PC-3 (cell line): ENCODE results near the gene STAC2. TPM values are rescaled to one million over a fixed set of nuclear protein-coding genes. Genes with fewer than 3 reads are reported as not detected.

Experiments
- ATAC-seq: fragments of 200-7000 bp; cut with Tn5 transposase; 2 replicates; pipeline ENCODE4 v1.9.1; 2020; ENCODE audit warnings: mild to moderate bottlenecking, moderate library complexity
- BruUV-seq: library from RNA; stranded (reverse); fragments of 400-500 nt; replicated peaks from 2 replicates; lab custom pipeline; 2021; lab: Mats Ljungman, UMichigan
- CTCF ChIA-PET: fragments of 300-600 bp; sonication (Branson Sonifier 250); formaldehyde crosslinking; loops from one replicate; lab custom pipeline; 2022; ENCODE audit warnings: antibody characterized with exemption; lab: Charles Lee
- POLR2A ChIA-PET: fragments of 300-600 bp; sonication (Branson Sonifier 250); formaldehyde crosslinking; loops from one replicate; lab custom pipeline; 2022; ENCODE audit warnings: antibody characterized with exemption; ENCODE audit not compliant: unreplicated experiment; lab: Charles Lee
- DNase-seq: peaks from one replicate; pipeline ENCODE4 v3.0.0-alpha.2; 2015
- H2AFZ ChIP-seq: fragments of 300-600 bp; sonication (generic); 2 replicates; pipeline ENCODE4 v1.6.0; 2016; ENCODE audit warnings: antibody characterized with exemption, low read length
- H3F3A ChIP-seq: fragments of 300-600 bp; sonication (generic); one replicate; pipeline ENCODE4 v1.6.0; 2017; ENCODE audit warnings: antibody characterized with exemption, low read length, control low read depth, mild to moderate bottlenecking; ENCODE audit not compliant: unreplicated experiment
- H3K27ac ChIP-seq: fragments of 300-600 bp; sonication (generic); 2 replicates; pipeline ENCODE4 v1.5.1; 2016; ENCODE audit warnings: mild to moderate bottlenecking, low read length
- H3K27me3 ChIP-seq: fragments of 300-600 bp; sonication (generic); 2 replicates; pipeline ENCODE4 v1.6.1; 2016; ENCODE audit warnings: low read length, mixed read lengths
- H3K36me3 ChIP-seq: fragments of 300-600 bp; sonication (generic); 2 replicates; pipeline ENCODE4 v1.6.1; 2016; ENCODE audit warnings: low read depth, mixed run types, low read length, mixed read lengths
- H3K4me1 ChIP-seq: fragments of 300-600 bp; sonication (generic); 2 replicates; pipeline ENCODE4 v1.5.1; 2016; ENCODE audit warnings: low read length; ENCODE audit not compliant: insufficient read depth
- H3K4me2 ChIP-seq: fragments of 300-600 bp; sonication (generic); 2 replicates; pipeline ENCODE4 v1.6.0; 2016; ENCODE audit warnings: low read length
- H3K4me3 ChIP-seq: fragments of 300-600 bp; sonication (generic); 2 replicates; pipeline ENCODE4 v1.5.1; 2016; ENCODE audit warnings: mild to moderate bottlenecking, low read length, mixed read lengths
- H3K79me2 ChIP-seq: fragments of 300-600 bp; sonication (generic); 2 replicates; pipeline ENCODE4 v1.6.1; 2017; ENCODE audit warnings: low read length, mixed read lengths
- H3K9ac ChIP-seq: fragments of 300-600 bp; sonication (generic); 2 replicates; pipeline ENCODE4 v1.6.0; 2016; ENCODE audit warnings: mild to moderate bottlenecking, low read length
- H3K9me2 ChIP-seq: fragments of 300-600 bp; sonication (generic); replicated peaks from 2 replicates; pipeline ENCODE4 v1.6.1; 2016; ENCODE audit warnings: mixed run types, low read length, mixed read lengths
- H3K9me3 ChIP-seq: fragments of 300-600 bp; sonication (generic); 2 replicates; pipeline ENCODE4 v1.6.1; 2016; ENCODE audit warnings: low read length, mixed read lengths
- H4K20me1 ChIP-seq: fragments of 300-600 bp; sonication (generic); 2 replicates; pipeline ENCODE4 v1.6.1; 2016; ENCODE audit warnings: low read length, mixed read lengths
- CTCF ChIP-seq: fragments of 300-600 bp; sonication (generic); conservative IDR thresholded peaks from 2 replicates; pipeline ENCODE4 v1.5.1; 2017; ENCODE audit warnings: antibody characterized with exemption, low read depth, mild to moderate bottlenecking, low read length
- EZH2 ChIP-seq: fragments of 300-600 bp; sonication (generic); IDR thresholded peaks from one replicate; pipeline ENCODE4 v1.6.1; 2017; ENCODE audit warnings: antibody characterized with exemption, mild to moderate bottlenecking, low read length; ENCODE audit not compliant: unreplicated experiment
- EZH2phosphoT487 ChIP-seq: fragments of 300-600 bp; sonication (generic); IDR thresholded peaks from 2 replicates; pipeline ENCODE4 v1.6.1; 2018; ENCODE audit warnings: mild to moderate bottlenecking, antibody characterized with exemption, low read length, borderline replicate concordance
- intact Hi-C: fragments of 100-400 bp; cut with micrococcal nuclease; formaldehyde crosslinking; loops from 2 replicates; pipeline ENCODE4 v1.9.0; 2023
- total RNA-seq: library from RNA; depleted of rRNA; stranded (reverse); fragments of >200 nt; gene quantifications from 2 replicates; pipeline ENCODE4 v1.2.3, GENCODE V29; 2014

STAC2 gene
- total RNA-seq, 1 experiment from 2014 or later = not detected

- no peaks in the 10 kb centered on the region for H3K9me3 ChIP-seq
- H3F3A ChIP-seq = no peaks in the 10 kb centered on the region
- H3K4me1 ChIP-seq = peaks cover 2% of the 10 kb centered on the region; the same call in 1 of the 2 replicates
- no peak overlapping the region for H2AFZ ChIP-seq
- ChIA-PET CTCF (interaction anchor here (0.6 kb wide), 1 partner anchor 19 kb away, joined by 5 read pairs; no protein-coding TSS in a partner anchor), POLR2A (no interaction called here)
- no peak overlapping the region for H3K9ac ChIP-seq
- no peaks in the 10 kb centered on the region for H4K20me1 ChIP-seq
- no peak for TF ChIP-seq EZH2phosphoT487
- TF ChIP-seq CTCF = no peak
- TF ChIP-seq EZH2 = no peak
- H3K36me3 ChIP-seq = 0 out of 2 replicates have a peak, but pooled peaks cover 3% of the 10 kb centered on the region
- no peaks in the 10 kb centered on the region for H3K79me2 ChIP-seq
- no peak overlapping the region for H3K4me2 ChIP-seq
- intact Hi-C loops = no loop called here
- BruUV-seq = no TSS peak
- H3K27ac ChIP-seq = no peak overlapping the region
- no peak overlapping the region for H3K4me3 ChIP-seq
- no peak for ATAC-seq
- DNase-seq = no peak
- H3K27me3 ChIP-seq = no peaks in the 10 kb centered on the region
- no peaks in the 10 kb centered on the region for H3K9me2 ChIP-seq
Observed at GRCh38 chr17:39173080-39173479, 52.7 kb downstream of the STAC2 start.

DNA sequence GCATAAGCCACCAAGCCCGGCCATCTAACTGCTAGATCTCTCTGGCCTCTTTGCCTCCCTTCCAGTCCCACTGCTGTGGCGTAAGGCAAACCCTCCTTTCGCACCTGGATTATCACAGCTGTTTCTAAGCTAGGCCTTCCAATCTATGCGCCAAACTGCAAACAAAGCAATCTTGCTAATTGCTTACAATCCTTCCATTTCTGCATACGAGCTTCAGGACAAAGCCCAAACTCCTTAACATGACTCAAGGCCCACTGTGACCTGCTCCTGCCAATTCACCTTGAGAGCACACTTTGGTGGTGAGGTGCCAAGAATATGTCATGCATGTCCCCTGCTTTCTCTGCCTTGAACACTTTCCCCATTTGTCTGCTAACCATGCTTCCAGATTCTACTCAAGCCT is 53.8 kb downstream of the STAC2 start:
- H3K4me1 ChIP-seq = no peaks in the 10 kb centered on the region
- H3K27ac ChIP-seq = no peak overlapping the region
- no peak overlapping the region for H3K4me3 ChIP-seq
- H3F3A ChIP-seq = no peaks in the 10 kb centered on the region
- no peaks in the 10 kb centered on the region for H3K9me2 ChIP-seq
- no peak overlapping the region for H2AFZ ChIP-seq
- ChIA-PET CTCF (no interaction called here), POLR2A (no interaction called here)
- no peaks in the 10 kb centered on the region for H3K79me2 ChIP-seq
- no TSS peak for BruUV-seq
- DNase-seq (no peak), ATAC-seq (no peak)
- no peak for TF ChIP-seq EZH2phosphoT487
- TF ChIP-seq EZH2 = no peak
- TF ChIP-seq CTCF = no peak
- H3K9ac ChIP-seq = no peak overlapping the region
- no peaks in the 10 kb centered on the region for H4K20me1 ChIP-seq
- 0 out of 2 replicates have a peak, but pooled peaks cover 3% of the 10 kb centered on the region for H3K36me3 ChIP-seq
- no peaks in the 10 kb centered on the region for H3K27me3 ChIP-seq
- intact Hi-C loops = no loop called here
- H3K4me2 ChIP-seq = no peak overlapping the region
- H3K9me3 ChIP-seq = no peaks in the 10 kb centered on the region

- no peak overlapping the region for H3K4me3 ChIP-seq
- DNase-seq (no peak), ATAC-seq (no peak)
- no peak overlapping the region for H3K9ac ChIP-seq
- CTCF ChIA-PET = no interaction called here
- H3K27ac ChIP-seq = no peak overlapping the region
- no peaks in the 10 kb centered on the region for H4K20me1 ChIP-seq
- H3K79me2 ChIP-seq = no peaks in the 10 kb centered on the region
- H3K4me2 ChIP-seq = no peak overlapping the region
- no TSS peak for BruUV-seq
- H3K36me3 ChIP-seq = no peaks in the 10 kb centered on the region
- no peaks in the 10 kb centered on the region for H3K27me3 ChIP-seq
- TF ChIP-seq EZH2phosphoT487 = no peak
- no peak for TF ChIP-seq EZH2
- TF ChIP-seq CTCF = no peak
- H2AFZ ChIP-seq = no peak overlapping the region
- no peaks in the 10 kb centered on the region for H3K9me2 ChIP-seq
- H3K4me1 ChIP-seq = no peaks in the 10 kb centered on the region
- POLR2A ChIA-PET = no interaction called here
- no peaks in the 10 kb centered on the region for H3K9me3 ChIP-seq
- no peaks in the 10 kb centered on the region for H3F3A ChIP-seq
- intact Hi-C loops = no loop called here
Observed at GRCh38 chr17:39170558-39170957, 55.2 kb downstream of the STAC2 start.
